K562 (cell line): ENCODE data around the gene FHIT. TPM values are rescaled to one million over a fixed set of nuclear protein-coding genes. Genes with fewer than 3 reads are reported as not detected.

Experiments
- ATAC-seq: fragments of 200-7000 bp; cut with Tn5 transposase; 3 replicates; pipeline ENCODE4 v1.9.1; 2020; ENCODE audit warnings: moderate library complexity
- BruUV-seq: library from RNA; stranded (reverse); fragments of 400-500 nt; replicated peaks from 2 replicates; lab custom pipeline; 2021; lab: Mats Ljungman, UMichigan
- CTCF ChIA-PET: fragments of 300-600 bp; formaldehyde crosslinking; extraction: SDS; loops from one replicate; lab custom pipeline; 2021; ENCODE audit warnings: low intra/inter-chr PET ratio; lab: Yijun Ruan, JAX
- POLR2A ChIA-PET: fragments of 300-600, 350-650 bp; sonication (Branson Sonifier 250); formaldehyde crosslinking; extraction: SDS; loops from one replicate; lab custom pipeline; 2021; ENCODE audit warnings: antibody characterized with exemption, inconsistent platforms; lab: Yijun Ruan, JAX
- DNase-seq, 4 experiments: peaks; one replicate each; pipeline versions ENCODE4 v3.0.0 to v3.0.0-alpha.2; 2011 to 2018; ENCODE audit warnings: low spot score in 3 of 4, mixed read lengths in 3 of 4; ENCODE audit errors: extremely low read depth in 1 of 4
- FAIRE-seq: peaks from 2 replicates; lab custom pipeline; 2011; peaks lifted over from hg19 to GRCh38; lab: Jason Lieb, UNC
- H2AFZ ChIP-seq: 2 replicates; pipeline ENCODE4 v1.6.0; 2011; ENCODE audit warnings: low read depth, low read length, control low read depth, inconsistent platforms
- H3K27ac ChIP-seq: fragments of 200-600 bp; 3 replicates; pipeline ENCODE4 v1.8.0; 2011; ENCODE audit warnings: low read depth, mild to moderate bottlenecking, control low read depth, inconsistent platforms, low read length, moderate library complexity, mixed read lengths; ENCODE audit errors: extremely low read depth
- H3K27me3 ChIP-seq, 2 experiments: fragments of 300-600 bp in 1 of 2; 2 replicates in 1 of 2; 3 replicates in 1 of 2; pipeline versions ENCODE4 v1.6.0 to v1.8.0; 2011; ENCODE audit warnings: inconsistent platforms in 2 of 2, low read length in 2 of 2, mild to moderate bottlenecking in 1 of 2, mixed read lengths in 1 of 2, moderate library complexity in 1 of 2; ENCODE audit not compliant: control insufficient read depth in 2 of 2, insufficient read depth in 2 of 2
- H3K36me3 ChIP-seq: fragments of 300-600 bp; 3 replicates; pipeline ENCODE4 v1.8.0; 2011; ENCODE audit warnings: mild to moderate bottlenecking, low read length, inconsistent platforms; ENCODE audit not compliant: control insufficient read depth, insufficient read depth
- H3K4me1 ChIP-seq, 2 experiments: fragments of 200-600 bp in 1 of 2; replicated peaks in 1 of 2; 2 replicates in 1 of 2; 3 replicates in 1 of 2; pipeline versions ENCODE4 v1.5.1 to v1.8.0; 2011; ENCODE audit warnings: inconsistent platforms in 2 of 2, low read length in 2 of 2, mild to moderate bottlenecking in 1 of 2, mixed read lengths in 1 of 2, moderate library complexity in 1 of 2; ENCODE audit not compliant: control insufficient read depth in 2 of 2, insufficient read depth in 2 of 2
- H3K4me2 ChIP-seq: 2 replicates; pipeline ENCODE4 v1.6.1; 2011; ENCODE audit warnings: low read length, control low read depth, inconsistent platforms, mixed read lengths; ENCODE audit not compliant: insufficient read depth
- H3K4me3 ChIP-seq: fragments of 200-600 bp; sonication (generic), shearing (Covaris generic); 2 replicates; pipeline ENCODE4 v1.5.1; 2016; ENCODE audit warnings: control low read depth, inconsistent platforms
- H3K79me2 ChIP-seq: fragments of 200-600 bp; 3 replicates; pipeline ENCODE4 v1.8.0; 2011; ENCODE audit warnings: low read length, inconsistent platforms; ENCODE audit not compliant: control insufficient read depth, insufficient read depth
- H3K9ac ChIP-seq, 2 experiments: 2 replicates each; pipeline versions ENCODE4 v1.6.0 to v1.6.1; 2011; ENCODE audit warnings: low read depth in 2 of 2, low read length in 2 of 2, control low read depth in 1 of 2, inconsistent platforms in 1 of 2, mild to moderate bottlenecking in 1 of 2, mixed read lengths in 1 of 2; ENCODE audit not compliant: insufficient read depth in 1 of 2
- H3K9me1 ChIP-seq: one replicate; pipeline ENCODE4 v1.6.0; 2011; ENCODE audit warnings: inconsistent platforms, mild to moderate bottlenecking, low read length, moderate library complexity; ENCODE audit not compliant: control insufficient read depth, insufficient read depth
- H3K9me3 ChIP-seq: replicated peaks from 2 replicates; pipeline ENCODE4 v1.5.1; 2011; ENCODE audit warnings: low read depth, low read length, inconsistent platforms; ENCODE audit not compliant: control insufficient read depth, insufficient read depth
- H4K20me1 ChIP-seq: replicated peaks from 2 replicates; pipeline ENCODE4 v1.6.1; 2011; ENCODE audit warnings: low read length, inconsistent platforms, mixed read lengths; ENCODE audit not compliant: control insufficient read depth, insufficient read depth
- ATF3 ChIP-seq, 2 experiments: fragments of 450-650 bp in 1 of 2; sonication (generic) in 1 of 2; formaldehyde crosslinking in 1 of 2; IDR thresholded peaks in 1 of 2; conservative IDR thresholded peaks in 1 of 2; 2 replicates each; pipeline versions ENCODE4 v1.6.1 to v1.8.1; 2016 to 2023; ENCODE audit warnings: mild to moderate bottlenecking in 2 of 2, moderate library complexity in 2 of 2, inconsistent platforms in 1 of 2, missing genetic modification reagents in 1 of 2
- SMARCC2 ChIP-seq: fragments of 450-650 bp; IDR thresholded peaks from 2 replicates; pipeline ENCODE4 v1.6.1; 2017; ENCODE audit warnings: antibody characterized with exemption, moderate library complexity, mild to moderate bottlenecking, low read depth
- ZNF740 ChIP-seq, 3 experiments: fragments of 200-800 bp in 1 of 3; sonication (Bioruptor generic) in 1 of 3; sonication (generic) in 1 of 3; formaldehyde crosslinking in 1 of 3; IDR thresholded peaks; 2 replicates each; pipeline versions ENCODE4 v1.6.1 to v1.8.0; 2016 to 2022; ENCODE audit warnings: mild to moderate bottlenecking in 2 of 3, missing compliant biosample characterization in 2 of 3, missing genetic modification characterization in 2 of 3, missing genetic modification reagents in 1 of 3
- in situ Hi-C: fragments of 300-500 bp; cut with MboI; formaldehyde crosslinking; loops from 4 replicates; pipeline ENCODE4 v1.15.0; 2018; ENCODE audit warnings: inconsistent platforms, mixed read lengths
- intact Hi-C: fragments of 100-400 bp; cut with micrococcal nuclease; formaldehyde crosslinking; loops from 2 replicates; pipeline ENCODE4 v1.14.2; 2022
- polyA plus RNA-seq, 8 experiments: library from polyadenylated mRNA; depleted of rRNA in 4 of 8; stranded (reverse) in 5 of 8; unstranded in 3 of 8; fragments of >200 nt; fragmentation: Nextera tagmentation in 2 of 8; fragmentation: Illumina TruSeq in 1 of 8; extraction: Ambion mirVana in 2 of 8; extraction: Trizol in 1 of 8; gene quantifications; 2 replicates each; pipeline versions ENCODE4 v1.2.1 to v1.2.3, GENCODE V29; 2011 to 2014; ENCODE audit warnings: inconsistent platforms in 1 of 8, missing spikeins in 1 of 8
- total RNA-seq, 7 experiments: library from RNA; depleted of rRNA in 6 of 7; stranded (reverse); fragments of >200 nt in 6 of 7; fragmentation: Illumina TruSeq in 2 of 7; extraction: Trizol in 2 of 7; gene quantifications; 2 replicates each; pipeline versions ENCODE4 v1.2.1 to v1.2.3, GENCODE V29; 2011 to 2021; ENCODE audit warnings: low replicate concordance in 1 of 7

Gene FHIT
- total and polyA plus RNA-seq, 9 of the 15 experiments (the other 6 are each of a cell fraction or from before 2014, with no cell fraction given), result 1.7 to 9.1 (median 4.3) TPM

- H2AFZ ChIP-seq, result no peak overlapping the region
- FAIRE-seq (no peak), DNase-seq (no peak), ATAC-seq (peak; percentile 40; the same call in 2 of the 3 replicates)
- no peaks in the 10 kb centered on the region for H4K20me1 ChIP-seq
- no peak overlapping the region for H3K4me3 ChIP-seq
- BruUV-seq, result no TSS peak
- no peak overlapping the region for H3K27ac ChIP-seq
- in situ Hi-C loops (no loop called here), intact Hi-C loops (no loop called here)
- H3K36me3 ChIP-seq, result no peaks in the 10 kb centered on the region
- H3K9ac ChIP-seq, result no peak overlapping the region
- H3K4me2 ChIP-seq, result no peak overlapping the region
- ChIA-PET CTCF (no interaction called here), POLR2A (no interaction called here)
- no peaks in the 10 kb centered on the region for H3K9me1 ChIP-seq
- H3K4me1 ChIP-seq, result no peaks in the 10 kb centered on the region
- no peaks in the 10 kb centered on the region for H3K27me3 ChIP-seq
- H3K9me3 ChIP-seq, result no peaks in the 10 kb centered on the region
- peak; percentile 20; the same call in 1 of the 2 replicates for TF ChIP-seq ATF3 (IDR thresholded peaks at IDR 0.05)
- no peak for TF ChIP-seq ATF3 (CRISPR knock-in tag; conservative IDR thresholded peaks at IDR 0.05)
- TF ChIP-seq ZNF740 (CRISPR knock-in tag; IDR thresholded peaks at IDR 0.05), result no peak
- no peak for TF ChIP-seq ZNF740 (tag; IDR thresholded peaks at IDR 0.05)
- TF ChIP-seq SMARCC2, result no peak
- no peaks in the 10 kb centered on the region for H3K79me2 ChIP-seq
Observed at GRCh38 chr3:60131618-60132017, 1119.6 kb downstream of the FHIT start.
